PC-9 (cell line): Measurements from ENCODE around the gene CCDC71L. TPM values are rescaled to one million over a fixed set of nuclear protein-coding genes. Genes with fewer than 3 reads are reported as not detected.

Source experiments
- BruUV-seq: library from RNA; stranded (reverse); fragments of 400-500 nt; replicated peaks from 2 replicates; lab custom pipeline; 2021; lab: Mats Ljungman, UMichigan
- CTCF ChIA-PET: fragments of 300-600 bp; sonication (Branson Sonifier 250); formaldehyde crosslinking; loops from one replicate; lab custom pipeline; 2022; ENCODE audit warnings: antibody characterized with exemption; lab: Charles Lee
- POLR2A ChIA-PET: fragments of 300-600 bp; sonication (Branson Sonifier 250); formaldehyde crosslinking; loops from one replicate; lab custom pipeline; 2022; ENCODE audit warnings: antibody characterized with exemption; ENCODE audit not compliant: unreplicated experiment; lab: Charles Lee
- DNase-seq, 2 experiments: peaks; one replicate each; pipeline versions ENCODE4 v3.0.0 to v3.0.0-alpha.2; 2015 to 2022; ENCODE audit warnings: mixed read lengths in 1 of 2
- H2AFZ ChIP-seq: fragments of 200-600 bp; sonication (generic); 2 replicates; pipeline ENCODE4 v1.8.1; 2017; ENCODE audit warnings: antibody characterized with exemption
- H3F3A ChIP-seq: fragments of 200-600 bp; sonication (generic); 2 replicates; pipeline ENCODE4 v1.8.1; 2017; ENCODE audit warnings: antibody characterized with exemption, mild to moderate bottlenecking, low read depth; ENCODE audit not compliant: insufficient read depth
- H3K27ac ChIP-seq: fragments of 200-600 bp; sonication (generic); 2 replicates; pipeline ENCODE4 v1.6.1; 2016; ENCODE audit warnings: mixed run types
- H3K27me3 ChIP-seq: fragments of 200-600 bp; sonication (generic); 2 replicates; pipeline ENCODE4 v1.6.1; 2016; ENCODE audit warnings: low read depth, mixed run types; ENCODE audit not compliant: insufficient read depth
- H3K36me3 ChIP-seq: fragments of 200-600 bp; sonication (generic); 2 replicates; pipeline ENCODE4 v1.6.1; 2016; ENCODE audit warnings: low read depth, mixed run types
- H3K4me1 ChIP-seq: fragments of 200-600 bp; sonication (generic); replicated peaks from 2 replicates; pipeline ENCODE4 v1.6.1; 2016; ENCODE audit warnings: mixed run types; ENCODE audit not compliant: insufficient read depth
- H3K4me2 ChIP-seq: fragments of 200-600 bp; sonication (generic); 2 replicates; pipeline ENCODE4 v1.6.1; 2017; ENCODE audit warnings: mixed run types
- H3K4me3 ChIP-seq: fragments of 200-600 bp; sonication (generic); 2 replicates; pipeline ENCODE4 v1.6.1; 2016; ENCODE audit warnings: mixed run types
- H3K79me2 ChIP-seq: fragments of 200-600 bp; sonication (generic); 2 replicates; pipeline ENCODE4 v1.6.1; 2017; ENCODE audit warnings: low read depth, mixed run types
- H3K9me2 ChIP-seq: fragments of 200-600 bp; sonication (generic); 2 replicates; pipeline ENCODE4 v1.8.1; 2017; ENCODE audit warnings: mild to moderate bottlenecking; ENCODE audit not compliant: insufficient read depth
- H3K9me3 ChIP-seq: fragments of 200-600 bp; sonication (generic); 2 replicates; pipeline ENCODE4 v1.8.1; 2016; ENCODE audit warnings: low read depth; ENCODE audit not compliant: insufficient read depth
- H4K20me1 ChIP-seq: fragments of 200-600 bp; sonication (generic); 2 replicates; pipeline ENCODE4 v1.8.1; 2017; ENCODE audit not compliant: insufficient read depth
- EZH2 ChIP-seq: fragments of 200-600 bp; sonication (generic); IDR thresholded peaks from 2 replicates; pipeline ENCODE4 v1.8.0; 2017; ENCODE audit warnings: antibody characterized with exemption, low read depth
- intact Hi-C: fragments of 100-400 bp; cut with micrococcal nuclease; formaldehyde crosslinking; loops from one replicate; pipeline ENCODE4 v1.10.0; 2022; ENCODE audit not compliant: unreplicated experiment
- total RNA-seq: library from RNA; stranded (reverse); gene quantifications from 2 replicates; pipeline ENCODE4 v1.2.3, GENCODE V29; 2021
- TF ChIP-seq, protein P1 (sequence below): fragments of 200-600 bp; sonication (generic); conservative IDR thresholded peaks from 2 replicates; pipeline ENCODE4 v1.6.1; 2017; ENCODE audit warnings: mixed run types, antibody characterized with exemption, mild to moderate bottlenecking, moderate library complexity

The CCDC71L gene
- total RNA-seq, 1 experiment from 2014 or later: 18.4 TPM

DNA sequence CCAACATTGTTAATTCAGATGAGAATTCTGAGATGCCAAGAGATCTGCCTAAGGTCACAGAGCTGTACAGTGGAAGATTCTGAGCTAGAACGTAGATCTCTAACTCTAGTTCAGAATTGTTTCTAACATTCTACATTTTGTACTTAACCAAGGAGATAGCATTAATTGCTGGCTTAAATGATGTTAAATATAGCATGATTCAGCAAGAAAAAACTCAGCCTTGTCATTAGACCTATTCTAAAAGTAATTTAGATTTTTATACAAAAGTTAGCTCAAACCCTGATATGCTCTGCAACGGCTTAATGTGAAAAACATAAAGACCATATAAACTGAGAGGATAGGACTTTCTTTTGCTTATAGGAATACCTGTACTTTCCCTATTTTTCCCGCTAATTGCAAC is 3.4 kb upstream of the CCDC71L start:
- BruUV-seq: no TSS peak
- POLR2A ChIA-PET: no interaction called here
- H2AFZ ChIP-seq: no peak overlapping the region
- H3K36me3 ChIP-seq: no peaks in the 10 kb centered on the region
- no peak for TF ChIP-seq EZH2
- TF ChIP-seq, protein P1, sequence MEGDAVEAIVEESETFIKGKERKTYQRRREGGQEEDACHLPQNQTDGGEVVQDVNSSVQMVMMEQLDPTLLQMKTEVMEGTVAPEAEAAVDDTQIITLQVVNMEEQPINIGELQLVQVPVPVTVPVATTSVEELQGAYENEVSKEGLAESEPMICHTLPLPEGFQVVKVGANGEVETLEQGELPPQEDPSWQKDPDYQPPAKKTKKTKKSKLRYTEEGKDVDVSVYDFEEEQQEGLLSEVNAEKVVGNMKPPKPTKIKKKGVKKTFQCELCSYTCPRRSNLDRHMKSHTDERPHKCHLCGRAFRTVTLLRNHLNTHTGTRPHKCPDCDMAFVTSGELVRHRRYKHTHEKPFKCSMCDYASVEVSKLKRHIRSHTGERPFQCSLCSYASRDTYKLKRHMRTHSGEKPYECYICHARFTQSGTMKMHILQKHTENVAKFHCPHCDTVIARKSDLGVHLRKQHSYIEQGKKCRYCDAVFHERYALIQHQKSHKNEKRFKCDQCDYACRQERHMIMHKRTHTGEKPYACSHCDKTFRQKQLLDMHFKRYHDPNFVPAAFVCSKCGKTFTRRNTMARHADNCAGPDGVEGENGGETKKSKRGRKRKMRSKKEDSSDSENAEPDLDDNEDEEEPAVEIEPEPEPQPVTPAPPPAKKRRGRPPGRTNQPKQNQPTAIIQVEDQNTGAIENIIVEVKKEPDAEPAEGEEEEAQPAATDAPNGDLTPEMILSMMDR: no peak
- no peak overlapping the region for H3K4me2 ChIP-seq
- no peaks in the 10 kb centered on the region for H3K27me3 ChIP-seq
- no peaks in the 10 kb centered on the region for H3K9me3 ChIP-seq
- peaks cover 6% of the 10 kb centered on the region for H3K79me2 ChIP-seq
- H3K4me3 ChIP-seq: no peak overlapping the region
- intact Hi-C loops: loop anchor here (5.0 to 10.0 kb wide), 3 partner anchors 202 to 503 kb away; partner anchors contain the start of gene HBP1
- no peak overlapping the region for H3K27ac ChIP-seq
- no peaks in the 10 kb centered on the region for H3K4me1 ChIP-seq
- no peak for DNase-seq
- no peaks in the 10 kb centered on the region for H3K9me2 ChIP-seq
- CTCF ChIA-PET: interaction anchor here (0.6 kb wide), 2 partner anchors 122 to 548 kb away, joined by 3 to 7 read pairs; no protein-coding TSS in a partner anchor
- peaks cover 17% of the 10 kb centered on the region for H3F3A ChIP-seq
- no peaks in the 10 kb centered on the region for H4K20me1 ChIP-seq

DNA sequence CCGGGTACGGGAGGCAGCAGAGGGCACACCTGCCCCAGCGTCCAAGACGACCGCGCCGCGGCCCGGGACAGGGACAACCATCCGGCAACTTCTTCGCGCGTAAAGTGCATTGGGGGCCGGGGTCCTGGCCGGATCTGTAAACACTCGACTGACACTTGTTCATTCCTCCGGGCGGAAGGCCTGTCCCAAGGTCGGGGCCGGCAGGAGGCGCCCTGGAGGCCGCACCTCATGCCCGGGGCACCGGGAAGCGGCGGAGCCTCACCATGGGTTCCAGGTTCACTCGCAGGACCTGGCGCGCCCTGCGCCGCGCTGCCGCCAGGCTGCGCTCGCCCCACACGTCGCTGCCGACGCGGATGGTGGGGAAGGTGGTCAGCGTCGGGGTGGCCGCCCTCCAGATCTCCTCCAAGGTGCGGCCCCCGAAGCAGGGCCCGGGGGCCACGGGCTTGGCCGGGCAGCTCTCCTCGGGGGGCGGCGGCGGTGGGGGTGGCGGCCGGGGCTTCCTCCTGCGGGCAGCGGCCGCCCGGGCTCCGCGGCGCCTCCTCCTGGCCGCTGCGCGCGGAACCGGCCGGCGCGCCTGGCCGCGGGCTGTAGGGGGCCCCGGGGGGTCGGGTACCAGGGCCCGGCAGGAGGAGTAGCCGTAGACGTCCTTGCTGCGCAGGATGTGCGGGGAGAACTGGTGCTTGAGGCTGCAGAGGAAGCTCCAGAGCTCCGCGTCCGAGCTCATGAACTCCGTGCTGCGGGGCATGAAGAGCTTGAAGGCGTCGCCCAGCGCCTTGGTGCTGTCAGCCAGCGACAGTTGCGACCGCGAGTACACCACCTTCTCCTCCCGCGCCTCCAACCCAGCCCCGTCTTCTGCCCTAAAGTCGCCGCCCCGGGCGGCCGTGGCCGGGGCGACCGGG is 746 bp downstream of the CCDC71L start:
- Histone ChIP-seq H3K27ac (peak overlapping the region; percentile 71), H3K4me2 (peak overlapping the region; percentile 86), H3K36me3 (no peaks in the 10 kb centered on the region), H2AFZ (peak overlapping the region; percentile 86), H3K9me3 (no peaks in the 10 kb centered on the region), H3K4me1 (peaks cover 19% of the 10 kb centered on the region), H3F3A (peaks cover 17% of the 10 kb centered on the region), H3K9me2 (no peaks in the 10 kb centered on the region), H3K27me3 (no peaks in the 10 kb centered on the region), H3K4me3 (peak overlapping the region; percentile 81), H4K20me1 (no peaks in the 10 kb centered on the region), H3K79me2 (peaks cover 29% of the 10 kb centered on the region)
- peak; percentile 54 to 86 for DNase-seq
- no peak for TF ChIP-seq EZH2
- TF ChIP-seq, protein P1: peak; percentile 77
- POLR2A ChIA-PET: interaction anchor here (0.5 to 1.2 kb wide), 4 partner anchors 23 to 119 kb away, joined by 4 to 7 read pairs (median 6); no protein-coding TSS in a partner anchor
- intact Hi-C loops: loop anchor here (1.0 to 10.0 kb wide), 9 partner anchors 58 to 507 kb away; partner anchors contain the start of genes HBP1 and NAMPT
- BruUV-seq: no TSS peak
- CTCF ChIA-PET: interaction anchor here (0.6 to 3.5 kb wide), 13 partner anchors 10 to 484 kb away, joined by 3 to 23 read pairs (median 7); no protein-coding TSS in a partner anchor

DNA sequence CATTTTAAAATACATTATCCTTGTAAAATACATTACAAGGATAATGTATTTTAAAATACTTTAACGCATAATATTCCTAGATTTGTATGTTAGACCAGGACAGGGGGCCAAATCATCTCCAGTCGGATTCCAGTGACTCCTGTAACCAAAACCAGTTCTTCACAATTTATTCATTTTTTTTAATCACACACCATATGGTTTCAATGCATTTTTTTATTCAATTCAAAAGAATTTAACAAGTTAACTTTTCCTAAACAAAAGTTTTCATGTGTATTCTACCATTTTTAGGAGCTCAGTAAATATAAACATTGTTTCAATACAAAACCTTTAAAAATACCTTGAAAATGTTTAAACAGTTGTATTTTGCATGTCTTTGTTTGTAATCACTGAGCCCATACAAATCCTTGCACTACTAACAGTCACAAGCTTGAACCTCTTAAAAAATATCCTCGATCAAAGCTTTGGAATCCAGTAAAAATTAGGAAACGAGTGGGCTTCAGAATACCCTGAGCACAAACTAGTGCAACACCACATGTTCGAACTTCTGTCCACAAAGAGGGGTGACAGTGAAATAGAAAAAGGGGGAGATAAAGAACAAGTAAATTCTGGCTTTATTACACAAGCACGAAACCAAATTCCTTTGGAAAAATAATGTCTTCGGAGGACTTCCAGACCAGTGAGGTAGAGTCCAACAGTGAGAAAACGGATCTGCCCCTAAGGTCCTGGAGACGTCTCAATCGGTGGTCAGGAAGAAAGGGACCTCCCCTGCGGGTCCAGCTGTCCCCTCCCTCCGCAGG is 1.6 kb downstream of the CCDC71L start:
- intact Hi-C loops: loop anchor here (5.0 kb wide), 1 partner anchor 377 kb away; the partner anchor contains the start of gene NAMPT
- ChIA-PET POLR2A (interaction anchor here (0.6 to 1.2 kb wide), 3 partner anchors 78 to 295 kb away, joined by 3 to 7 read pairs (median 4); no protein-coding TSS in a partner anchor), CTCF (interaction anchor here (0.6 to 3.5 kb wide), 11 partner anchors 11 to 483 kb away, joined by 3 to 23 read pairs (median 7); no protein-coding TSS in a partner anchor)
- Histone ChIP-seq H3K9me2 (no peaks in the 10 kb centered on the region), H2AFZ (peak overlapping the region; percentile 86), H3K79me2 (peaks cover 29% of the 10 kb centered on the region), H3F3A (peaks cover 17% of the 10 kb centered on the region), H4K20me1 (no peaks in the 10 kb centered on the region), H3K27ac (peak overlapping the region; percentile 71), H3K9me3 (no peaks in the 10 kb centered on the region), H3K4me2 (peak overlapping the region; percentile 86), H3K36me3 (no peaks in the 10 kb centered on the region), H3K27me3 (no peaks in the 10 kb centered on the region), H3K4me1 (peaks cover 19% of the 10 kb centered on the region), H3K4me3 (peak overlapping the region; percentile 81)
- TF ChIP-seq EZH2: no peak
- TF ChIP-seq, protein P1: no peak
- DNase-seq: peak in 1 of 2 experiments; percentile 39
- TSS peak; percentile 66 for BruUV-seq
